GM08714 (cell line): ENCODE results near the gene HRC.

Experiments used
- H3K4me3 ChIP-seq: fragments of 200-500 bp; sonication (Bioruptor generic); 2 replicates; pipeline ENCODE4 v1.5.1; 2014; ENCODE audit warnings: mild to moderate bottlenecking, low read length, inconsistent platforms
- ZNF274 ChIP-seq: IDR thresholded peaks from 2 replicates; pipeline ENCODE4 v1.6.1; 2012; ENCODE audit warnings: mild to moderate bottlenecking, low read depth, low read length

Gene HRC

GRCh38 chr19:49180659-49181058 lies 25.5 kb upstream of the HRC start:
- TF ChIP-seq ZNF274, result no peak

GRCh38 chr19:49173198-49173597 lies 18.0 kb upstream of the HRC start:
- no peak overlapping the region for H3K4me3 ChIP-seq
- no peak for TF ChIP-seq ZNF274

More at GRCh38 chr19:49180659-49181058, 25.5 kb upstream of the HRC start:
- H3K4me3 ChIP-seq, result no peak overlapping the region

GRCh38 chr19:49168421-49168820 lies 13.2 kb upstream of the HRC start:
- no peak overlapping the region for H3K4me3 ChIP-seq
- no peak for TF ChIP-seq ZNF274

- TF ChIP-seq ZNF274, result no peak
Measured at GRCh38 chr19:49167857-49168409, 12.7 kb upstream of the HRC start.

GRCh38 chr19:49165865-49166301 lies 10.7 kb upstream of the HRC start:
- no peak for TF ChIP-seq ZNF274
- no peak overlapping the region for H3K4me3 ChIP-seq

More at GRCh38 chr19:49167857-49168409, 12.7 kb upstream of the HRC start:
- H3K4me3 ChIP-seq, result no peak overlapping the region

GRCh38 chr19:49165111-49165750 lies 10.0 kb upstream of the HRC start:
- no peak for TF ChIP-seq ZNF274
- no peak overlapping the region for H3K4me3 ChIP-seq

GRCh38 chr19:49161987-49162386 lies 6.8 kb upstream of the HRC start:
- TF ChIP-seq ZNF274, result no peak
- no peak overlapping the region for H3K4me3 ChIP-seq

GRCh38 chr19:49160450-49161189 lies 5.4 kb upstream of the HRC start:
- H3K4me3 ChIP-seq, result no peak overlapping the region
- TF ChIP-seq ZNF274, result no peak

GRCh38 chr19:49157445-49158224 lies 2.4 kb upstream of the HRC start, which contains the start of gene TRPM4:
Gene TRPM4, plus strand, starts transcription at chr19:49157792. Its CDS starts 75 bp downstream, at chr19:49157867.
- no peak for TF ChIP-seq ZNF274
- H3K4me3 ChIP-seq, result no peak within 1 kb of the TSS; the same call in 1 of the 2 replicates

GRCh38 chr19:49155820-49156346 lies 687 bp upstream of the HRC start:
- H3K4me3 ChIP-seq, result no peak overlapping the region
- TF ChIP-seq ZNF274, result no peak

- H3K4me3 ChIP-seq, result no peak overlapping the region
- no peak for TF ChIP-seq ZNF274
Measured at GRCh38 chr19:49154279-49154678, 917 bp downstream of the HRC start.

GRCh38 chr19:49153167-49153809 lies 1.9 kb downstream of the HRC start:
- TF ChIP-seq ZNF274, result no peak
- H3K4me3 ChIP-seq, result no peak overlapping the region

GRCh38 chr19:49152119-49152550 lies 3.1 kb downstream of the HRC start:
- TF ChIP-seq ZNF274, result no peak
- H3K4me3 ChIP-seq, result no peak overlapping the region
